Ectodermal cell (in vitro differentiated cells): ENCODE measurements around the gene NCBP3.

Source experiments
- H3K27ac ChIP-seq: 2 replicates; pipeline ENCODE4 v1.7.0; 2013; ENCODE audit warnings: mild to moderate bottlenecking, low read depth, low read length; ENCODE audit not compliant: insufficient read depth, poor library complexity, severe bottlenecking
- H3K27me3 ChIP-seq: 2 replicates; pipeline ENCODE4 v1.7.0; 2013; ENCODE audit warnings: mild to moderate bottlenecking, low read length; ENCODE audit not compliant: insufficient read depth, control insufficient read depth, poor library complexity, severe bottlenecking
- H3K36me3 ChIP-seq: one replicate; pipeline ENCODE4 v1.7.0; 2013; ENCODE audit warnings: low read length; ENCODE audit not compliant: control insufficient read depth, insufficient read depth
- H3K4me1 ChIP-seq: one replicate; pipeline ENCODE4 v1.7.0; 2013; ENCODE audit warnings: low read length; ENCODE audit not compliant: control insufficient read depth, insufficient read depth
- H3K4me3 ChIP-seq: 2 replicates; pipeline ENCODE4 v1.7.0; 2013; ENCODE audit warnings: low read depth, low read length, control low read depth; ENCODE audit not compliant: insufficient read depth
- H3K9me3 ChIP-seq: 2 replicates; pipeline ENCODE4 v1.7.0; 2013; ENCODE audit warnings: mild to moderate bottlenecking, low read length, moderate library complexity; ENCODE audit not compliant: control insufficient read depth
- WGBS, 2 experiments: methylation state at CpG; one replicate each; pipeline ENCODE4 v1.1.7; 2013; ENCODE audit warnings: missing lambda C conversion rate in 2 of 2; 5-methylcytosine and 5-hydroxymethylcytosine counted together

Gene NCBP3

DNA sequence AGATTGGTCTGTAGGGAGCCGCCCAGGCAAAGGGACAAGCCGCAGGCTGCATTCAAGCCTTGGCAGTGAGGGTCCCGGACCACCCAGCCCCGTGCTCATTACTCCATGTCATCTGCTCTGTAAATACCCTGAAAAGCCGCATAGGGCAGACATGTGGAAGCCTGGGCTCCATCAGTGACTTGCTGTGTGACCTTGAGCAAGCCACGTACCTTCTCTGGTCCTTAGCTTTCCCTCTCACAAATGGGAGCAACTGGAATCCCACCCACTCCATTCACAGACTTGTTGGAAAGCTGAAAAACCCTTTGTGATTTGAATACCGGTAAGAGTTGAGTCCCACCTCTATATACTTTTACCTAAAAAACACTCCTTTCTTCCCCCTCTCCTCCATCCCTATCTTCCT is 34.9 kb upstream of the NCBP3 start:
- no peaks in the 10 kb centered on the region for H3K9me3 ChIP-seq
- H3K4me1 ChIP-seq, result peaks cover 12% of the 10 kb centered on the region
- no peaks in the 10 kb centered on the region for H3K36me3 ChIP-seq
- no peaks in the 10 kb centered on the region for H3K27me3 ChIP-seq
- no peak overlapping the region for H3K4me3 ChIP-seq
- WGBS, 2 experiments, result 94 to 95% methylated on average over 7 of the region's 7 CpGs
- no peak overlapping the region for H3K27ac ChIP-seq

DNA sequence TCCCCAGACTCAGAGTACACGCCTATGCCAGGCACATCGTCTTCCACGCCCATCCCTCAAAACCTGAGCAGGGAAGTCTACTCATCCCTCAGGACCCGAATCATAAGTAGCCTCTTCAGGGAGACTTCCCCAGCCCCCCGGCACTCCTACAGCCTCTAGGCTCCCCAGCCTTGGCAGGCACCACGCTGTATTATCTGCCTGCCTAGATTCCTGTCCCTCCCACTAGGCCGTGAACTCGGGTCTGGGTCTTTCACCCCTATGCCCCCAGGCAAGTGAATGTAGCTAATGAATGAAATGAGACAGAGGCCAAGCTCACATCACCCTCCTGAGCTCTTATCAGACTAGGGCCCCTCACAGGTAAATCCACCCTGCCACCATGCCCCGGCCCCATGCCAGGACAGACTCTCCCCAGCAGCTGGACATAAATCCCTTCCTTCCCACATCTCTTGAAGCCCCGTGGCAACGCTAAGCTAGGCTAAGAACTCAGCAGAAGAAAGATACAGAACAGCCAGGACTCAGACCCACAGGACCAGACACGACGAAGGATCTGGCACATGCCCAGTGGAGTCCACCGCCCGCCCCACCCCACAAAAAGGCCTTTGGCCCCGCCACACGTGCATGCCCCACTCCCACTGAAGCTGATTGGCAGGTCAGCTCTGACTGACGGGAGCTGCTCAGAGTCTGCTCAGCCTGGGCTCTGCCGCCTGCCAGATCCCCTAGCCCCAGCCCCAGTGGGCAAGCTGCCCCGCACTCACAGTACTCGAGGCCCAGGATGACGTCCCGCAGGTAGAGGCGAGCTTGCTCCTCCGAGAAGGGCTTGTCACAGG is 33.8 kb upstream of the NCBP3 start:
- H3K9me3 ChIP-seq, result no peaks in the 10 kb centered on the region
- peaks cover 12% of the 10 kb centered on the region for H3K4me1 ChIP-seq
- H3K4me3 ChIP-seq, result no peak overlapping the region
- H3K27ac ChIP-seq, result peak overlapping the region; percentile 68
- no peaks in the 10 kb centered on the region for H3K36me3 ChIP-seq
- no peaks in the 10 kb centered on the region for H3K27me3 ChIP-seq
- 80 to 82% methylated on average over 25 of the region's 25 CpGs for WGBS, 2 experiments

DNA sequence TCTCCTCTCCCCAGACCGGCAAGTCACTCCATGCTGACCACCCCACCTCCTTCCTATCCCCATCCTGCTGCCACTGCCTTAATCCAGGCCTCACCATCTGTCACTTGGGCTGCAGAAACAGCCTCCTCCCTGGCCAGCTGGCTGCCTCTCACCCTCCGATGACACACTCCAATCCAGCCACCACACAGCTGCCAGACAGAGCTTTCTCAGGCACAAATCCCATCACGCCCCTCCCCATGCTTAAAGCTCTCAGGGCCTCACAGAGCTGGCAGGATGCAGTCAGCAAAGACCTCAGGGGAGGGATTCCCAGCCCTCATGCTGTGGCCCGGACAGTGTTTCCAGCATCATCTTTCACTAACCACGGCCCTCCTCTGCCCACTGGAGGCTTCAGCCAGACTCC is 33.1 kb upstream of the NCBP3 start:
- WGBS, 2 experiments, result 52 to 58% methylated on average over 5 of the region's 5 CpGs

DNA sequence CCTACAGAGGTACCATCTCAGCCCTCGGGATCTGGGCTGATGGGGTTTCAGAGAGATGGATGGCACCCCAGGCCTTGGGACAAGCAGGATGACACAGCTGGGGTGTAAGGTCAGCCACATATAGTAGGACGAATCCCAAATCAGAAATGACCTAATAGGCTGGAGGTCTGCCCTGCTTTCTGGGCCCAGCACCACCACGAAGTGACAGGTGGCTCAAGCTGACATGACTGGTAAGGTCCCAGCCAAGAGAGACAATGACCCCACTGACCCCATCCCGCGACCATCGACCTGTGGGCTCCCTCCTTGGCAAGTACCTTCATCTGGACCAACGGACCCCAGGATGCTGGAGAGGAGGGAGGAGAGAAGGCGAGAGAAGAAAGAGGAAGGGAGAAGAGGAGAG is 31.2 kb upstream of the NCBP3 start:
- no peak overlapping the region for H3K27ac ChIP-seq
- WGBS, 2 experiments, result 93 to 95% methylated on average over 8 of the region's 8 CpGs
- H3K36me3 ChIP-seq, result peaks cover 2% of the 10 kb centered on the region
- H3K4me1 ChIP-seq, result peaks cover 12% of the 10 kb centered on the region
- H3K4me3 ChIP-seq, result no peak overlapping the region
- no peaks in the 10 kb centered on the region for H3K9me3 ChIP-seq
- no peaks in the 10 kb centered on the region for H3K27me3 ChIP-seq

More for the DNA sequence above, 33.1 kb upstream of the NCBP3 start:
- no peaks in the 10 kb centered on the region for H3K36me3 ChIP-seq
- H3K4me1 ChIP-seq, result peaks cover 12% of the 10 kb centered on the region
- peak overlapping the region; percentile 68 for H3K27ac ChIP-seq
- H3K9me3 ChIP-seq, result no peaks in the 10 kb centered on the region
- no peaks in the 10 kb centered on the region for H3K27me3 ChIP-seq
- H3K4me3 ChIP-seq, result no peak overlapping the region

DNA sequence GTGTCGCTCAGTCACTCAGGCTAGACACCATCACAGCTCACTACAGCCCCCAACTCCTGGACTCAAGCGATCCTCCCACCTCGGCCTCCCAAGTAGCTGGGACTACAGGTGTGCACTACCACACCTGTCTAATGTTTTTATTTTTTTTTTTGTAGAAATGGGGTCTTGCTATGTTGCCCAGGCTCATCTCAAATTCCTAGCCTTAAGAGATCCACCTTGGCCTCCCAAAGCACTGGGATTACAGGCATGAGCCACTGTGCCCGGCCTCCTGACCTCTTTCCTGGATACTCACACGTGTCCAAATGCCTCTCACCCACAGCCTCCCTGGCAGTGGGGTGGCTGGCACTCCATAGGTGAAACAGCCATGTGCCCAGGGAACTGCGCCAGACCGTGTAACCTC is 29.3 kb upstream of the NCBP3 start:
- Histone ChIP-seq H3K4me3 (no peak overlapping the region), H3K36me3 (peaks cover 4% of the 10 kb centered on the region), H3K4me1 (peaks cover 12% of the 10 kb centered on the region), H3K27ac (no peak overlapping the region), H3K27me3 (no peaks in the 10 kb centered on the region), H3K9me3 (no peaks in the 10 kb centered on the region)
- whole genome bisulfite sequencing, 2 experiments, result 91 to 96% methylated on average over 7 of the region's 7 CpGs

DNA sequence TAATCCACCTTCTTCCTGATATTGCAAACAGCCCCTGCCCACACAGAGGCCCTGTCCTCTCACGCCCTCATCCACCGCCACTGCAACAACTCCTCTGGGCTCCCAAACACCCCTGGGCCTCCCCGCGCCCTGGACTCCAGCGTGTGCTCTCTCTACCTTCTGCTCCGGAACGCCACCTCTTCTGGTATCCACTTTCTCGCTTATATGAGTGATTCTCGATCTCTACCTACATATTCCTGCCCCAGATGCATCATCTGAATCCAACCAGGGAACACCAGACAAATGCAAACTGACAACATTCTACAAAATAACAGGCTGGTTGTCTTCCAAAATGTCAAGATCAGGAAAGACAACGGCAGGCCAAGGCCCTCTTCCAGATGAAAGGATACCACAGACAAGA is 27.8 kb upstream of the NCBP3 start:
- 92 to 93% methylated on average over 10 of the region's 10 CpGs for WGBS, 2 experiments
- H3K27ac ChIP-seq, result no peak overlapping the region
- H3K4me1 ChIP-seq, result no peaks in the 10 kb centered on the region
- H3K27me3 ChIP-seq, result no peaks in the 10 kb centered on the region
- H3K36me3 ChIP-seq, result peaks cover 4% of the 10 kb centered on the region
- no peaks in the 10 kb centered on the region for H3K9me3 ChIP-seq
- H3K4me3 ChIP-seq, result no peak overlapping the region

DNA sequence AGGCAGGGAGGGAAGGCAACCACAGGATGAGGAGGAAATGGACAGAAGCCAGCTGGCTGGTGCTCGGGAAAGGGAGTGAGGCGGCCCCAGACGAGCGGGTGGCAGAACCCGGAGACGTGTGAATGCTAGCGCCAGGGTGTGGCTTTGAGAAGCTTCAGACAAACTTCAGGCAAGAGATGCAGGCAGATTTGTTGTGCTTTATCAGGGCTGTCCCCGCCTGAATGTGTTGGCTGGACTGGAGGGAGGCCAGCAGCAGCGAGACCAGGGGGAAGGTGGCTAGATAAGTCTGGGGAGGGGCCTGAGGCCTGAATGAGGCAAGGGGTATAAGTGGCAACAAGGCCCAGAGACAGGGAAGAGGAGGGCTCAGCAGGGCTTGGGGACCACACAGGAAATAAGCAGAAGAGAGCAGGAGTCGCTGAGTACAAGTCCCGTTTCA is 24.8 kb upstream of the NCBP3 start:
- WGBS, 2 experiments, result 89 to 92% methylated on average over 11 of the region's 11 CpGs
- Histone ChIP-seq H3K36me3 (peaks cover 4% of the 10 kb centered on the region), H3K4me3 (no peak overlapping the region), H3K27me3 (no peaks in the 10 kb centered on the region), H3K27ac (no peak overlapping the region), H3K4me1 (no peaks in the 10 kb centered on the region), H3K9me3 (no peaks in the 10 kb centered on the region)

DNA sequence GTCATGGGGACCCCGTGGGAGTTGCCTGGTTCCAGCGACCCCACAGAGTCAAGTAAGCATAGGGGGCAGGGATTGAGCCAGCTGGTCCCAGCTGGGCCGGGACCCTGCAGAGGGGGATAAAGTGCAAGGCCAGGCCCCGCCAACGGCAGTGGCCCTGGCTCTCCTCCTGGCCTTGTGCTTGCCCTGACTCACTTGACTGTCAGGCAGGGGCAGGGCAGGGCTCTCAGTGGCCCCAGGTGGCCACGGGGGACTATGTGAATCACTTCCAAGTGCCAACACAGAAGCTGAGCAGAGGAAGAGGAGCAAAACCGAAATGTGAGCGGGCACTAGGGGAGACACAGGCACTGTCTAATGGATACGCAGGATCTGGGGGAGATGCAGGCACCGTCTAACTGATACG is 21.6 kb upstream of the NCBP3 start:
- WGBS, 2 experiments, result 86 to 88% methylated on average over 11 of the region's 11 CpGs
- Histone ChIP-seq H3K4me1 (no peaks in the 10 kb centered on the region), H3K27me3 (no peaks in the 10 kb centered on the region), H3K36me3 (peaks cover 4% of the 10 kb centered on the region), H3K9me3 (no peaks in the 10 kb centered on the region), H3K4me3 (no peak overlapping the region), H3K27ac (no peak overlapping the region)

DNA sequence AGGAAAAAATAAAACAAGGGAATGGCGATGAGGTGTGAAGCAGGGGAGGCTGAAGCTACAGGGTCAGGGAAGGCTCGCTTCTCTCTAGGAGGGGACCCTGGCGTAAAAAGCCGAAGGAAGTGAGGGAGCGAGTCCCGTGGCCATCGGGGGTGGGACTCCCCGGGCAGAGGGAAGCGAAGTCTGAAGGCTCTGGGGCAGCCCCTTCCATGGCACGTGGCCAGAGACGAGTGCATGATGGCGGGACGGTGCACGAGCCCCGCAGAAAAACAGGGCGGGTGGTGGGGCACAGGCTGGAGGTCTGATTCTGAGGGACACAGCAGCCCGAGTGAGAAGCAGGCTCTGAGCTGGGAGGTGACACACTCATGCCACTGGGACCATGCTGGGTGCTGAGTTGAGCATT is 21.1 kb upstream of the NCBP3 start:
- WGBS, 2 experiments, result 93 to 95% methylated on average over 17 of the region's 17 CpGs
- no peak overlapping the region for H3K27ac ChIP-seq
- no peak overlapping the region for H3K4me3 ChIP-seq
- no peaks in the 10 kb centered on the region for H3K27me3 ChIP-seq
- no peaks in the 10 kb centered on the region for H3K4me1 ChIP-seq
- peaks cover under 1% of the 10 kb centered on the region for H3K36me3 ChIP-seq
- no peaks in the 10 kb centered on the region for H3K9me3 ChIP-seq

DNA sequence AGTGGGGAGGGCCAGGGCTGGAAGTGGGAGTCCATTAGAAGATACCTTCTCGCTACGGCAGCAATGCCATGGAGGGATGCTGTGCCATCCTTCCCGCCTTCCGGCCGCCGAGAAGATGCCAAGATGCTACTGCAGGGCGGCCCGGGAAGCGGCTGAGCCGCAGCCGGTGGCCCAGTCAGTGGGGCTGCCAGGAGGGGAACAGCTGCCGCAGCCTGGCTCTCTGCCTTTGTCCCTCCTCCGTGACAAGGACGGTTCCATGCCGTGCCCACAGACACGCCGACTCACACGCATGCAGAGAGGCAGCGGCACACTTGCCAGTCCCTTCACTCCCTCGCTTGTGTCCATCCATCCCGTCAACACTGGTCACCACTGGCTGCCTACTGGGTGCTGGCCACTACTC is 20.2 kb upstream of the NCBP3 start:
- Histone ChIP-seq H3K9me3 (no peaks in the 10 kb centered on the region), H3K4me3 (no peak overlapping the region), H3K27me3 (no peaks in the 10 kb centered on the region), H3K4me1 (no peaks in the 10 kb centered on the region), H3K27ac (no peak overlapping the region), H3K36me3 (no peaks in the 10 kb centered on the region)
- 94 to 95% methylated on average over 21 of the region's 21 CpGs for WGBS, 2 experiments
